SH-SY5Y (cell line): ENCODE measurements around the gene PIR.

Experiments used
- GATA2 ChIP-seq: IDR thresholded peaks from 2 replicates; pipeline ENCODE4 v1.6.1; 2011; ENCODE audit warnings: mild to moderate bottlenecking, low read depth, low read length
- GATA3 ChIP-seq: IDR thresholded peaks from 2 replicates; pipeline ENCODE4 v1.6.1; 2011; ENCODE audit warnings: low read depth, mild to moderate bottlenecking, low read length, moderate library complexity

- no peak for TF ChIP-seq GATA3
- no peak for TF ChIP-seq GATA2
Measured at GRCh38 chrX:15511563-15511962, 18.4 kb upstream of the PIR start.
